GM21390 (cell line): Measurements from ENCODE around the gene COX6A1.
A peak's percentile ranks its signal among the peaks of the same experiment; 100 is the strongest.

ENCODE experiments used
- ATAC-seq: cut with Tn5 transposase; IDR thresholded peaks from one replicate; pipeline ENCODE4 v1.9.1; 2021; ENCODE audit not compliant: unreplicated experiment

Gene COX6A1

DNA sequence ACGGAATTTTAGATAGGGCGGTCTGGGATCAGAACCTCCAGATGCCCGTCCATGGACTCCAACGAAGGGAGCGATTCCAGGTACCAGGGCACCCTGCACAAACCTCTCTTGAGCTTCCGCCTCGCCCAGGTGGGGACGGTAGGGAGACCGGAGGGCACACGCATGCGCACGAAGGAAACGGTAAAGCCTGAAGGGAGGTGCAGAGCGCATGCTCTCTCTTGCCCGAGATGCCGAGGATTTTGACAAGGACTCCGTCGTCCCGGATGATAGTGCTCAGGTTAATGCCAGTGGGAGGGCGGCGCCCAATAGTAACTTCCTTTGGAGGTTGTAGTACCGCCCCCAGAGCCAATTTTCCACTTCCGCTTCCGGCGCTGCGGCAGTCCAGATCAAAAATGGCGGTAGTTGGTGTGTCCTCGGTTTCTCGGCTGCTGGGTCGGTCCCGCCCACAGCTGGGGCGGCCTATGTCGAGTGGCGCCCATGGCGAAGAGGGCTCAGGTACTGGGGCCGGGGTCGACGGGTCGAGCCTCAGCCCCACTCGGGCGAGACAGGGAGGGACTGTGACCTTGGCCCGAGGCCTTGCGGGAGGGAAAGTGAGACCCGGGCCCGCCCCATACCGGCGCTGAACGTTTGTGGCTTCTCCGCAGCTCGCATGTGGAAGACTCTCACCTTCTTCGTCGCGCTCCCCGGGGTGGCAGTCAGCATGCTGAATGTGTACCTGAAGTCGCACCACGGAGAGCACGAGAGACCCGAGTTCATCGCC is at the start of gene COX6A1:
Gene COX6A1 (plus strand): TSS at position 379 of the 760 bp plus-strand sequence. CDS start 14 bp downstream, at position 393.
- ATAC-seq, result peak; percentile 95

DNA sequence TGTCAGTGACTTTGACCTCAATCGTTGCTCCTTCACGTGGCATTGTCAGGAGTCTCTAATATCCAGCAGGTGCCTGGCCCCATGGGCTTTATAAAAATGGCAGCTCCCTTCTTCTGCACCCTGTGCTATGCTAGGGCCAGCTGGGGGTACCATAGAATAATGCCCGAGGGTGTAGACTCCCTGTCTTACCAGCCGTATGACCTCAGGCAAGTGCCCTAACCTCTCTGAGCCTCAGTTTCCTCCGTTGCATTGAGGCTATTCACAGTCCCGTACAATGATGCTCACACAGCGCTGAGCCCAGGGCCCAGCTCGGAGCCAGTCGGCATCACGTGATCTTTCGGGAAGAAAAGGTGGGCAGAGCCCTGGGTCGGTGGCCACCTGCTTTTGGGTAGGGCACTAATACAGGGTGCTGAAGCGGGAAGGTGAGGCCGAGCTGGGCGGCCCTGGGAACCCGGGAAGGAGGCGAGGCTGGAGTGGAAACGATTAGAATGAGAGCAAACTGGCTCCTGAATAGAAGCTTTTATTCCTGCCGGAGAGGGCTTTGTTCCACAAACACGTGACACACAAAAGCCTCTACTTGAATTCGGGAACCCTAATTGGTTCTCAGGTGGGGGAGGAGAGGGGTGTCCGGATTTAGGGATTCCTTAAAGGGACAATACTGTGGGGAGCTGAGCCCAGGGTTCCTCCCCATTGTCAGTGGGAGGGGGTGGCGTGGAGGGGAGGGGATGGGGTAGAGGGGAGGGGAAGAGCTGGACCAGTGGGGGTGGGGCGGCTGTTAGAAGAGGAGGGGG is 49.0 kb upstream of the COX6A1 start:
- no peak for ATAC-seq

DNA sequence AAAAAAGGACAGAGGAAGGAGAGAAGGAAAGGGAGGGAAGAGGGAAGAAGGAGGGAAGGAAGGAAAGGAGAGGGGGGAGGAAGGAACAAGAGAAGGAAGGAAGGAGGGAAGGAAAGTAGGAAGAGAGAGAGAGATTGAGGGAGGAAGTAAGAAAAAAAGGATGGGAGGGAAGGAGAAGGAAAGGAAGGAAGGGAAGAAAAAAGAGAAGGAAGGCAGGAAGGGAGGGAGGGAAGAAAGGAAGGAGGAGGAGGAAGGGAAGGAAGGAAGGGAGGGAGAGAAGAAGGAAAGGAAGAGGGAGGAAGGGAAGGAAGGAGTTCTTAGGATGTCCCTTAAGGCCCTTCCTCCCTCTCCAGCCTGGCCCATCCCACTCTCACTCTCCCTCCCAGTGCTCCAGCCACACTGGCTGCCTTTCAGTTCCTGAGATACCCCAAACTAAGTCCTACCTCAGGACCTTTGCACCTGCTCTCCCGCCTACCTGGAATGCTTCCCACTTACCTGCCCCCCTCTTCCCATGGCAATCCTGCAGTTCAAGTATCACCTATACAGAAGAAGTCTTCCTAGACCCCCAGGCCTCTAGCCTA is 47.3 kb upstream of the COX6A1 start:
- no peak for ATAC-seq

DNA sequence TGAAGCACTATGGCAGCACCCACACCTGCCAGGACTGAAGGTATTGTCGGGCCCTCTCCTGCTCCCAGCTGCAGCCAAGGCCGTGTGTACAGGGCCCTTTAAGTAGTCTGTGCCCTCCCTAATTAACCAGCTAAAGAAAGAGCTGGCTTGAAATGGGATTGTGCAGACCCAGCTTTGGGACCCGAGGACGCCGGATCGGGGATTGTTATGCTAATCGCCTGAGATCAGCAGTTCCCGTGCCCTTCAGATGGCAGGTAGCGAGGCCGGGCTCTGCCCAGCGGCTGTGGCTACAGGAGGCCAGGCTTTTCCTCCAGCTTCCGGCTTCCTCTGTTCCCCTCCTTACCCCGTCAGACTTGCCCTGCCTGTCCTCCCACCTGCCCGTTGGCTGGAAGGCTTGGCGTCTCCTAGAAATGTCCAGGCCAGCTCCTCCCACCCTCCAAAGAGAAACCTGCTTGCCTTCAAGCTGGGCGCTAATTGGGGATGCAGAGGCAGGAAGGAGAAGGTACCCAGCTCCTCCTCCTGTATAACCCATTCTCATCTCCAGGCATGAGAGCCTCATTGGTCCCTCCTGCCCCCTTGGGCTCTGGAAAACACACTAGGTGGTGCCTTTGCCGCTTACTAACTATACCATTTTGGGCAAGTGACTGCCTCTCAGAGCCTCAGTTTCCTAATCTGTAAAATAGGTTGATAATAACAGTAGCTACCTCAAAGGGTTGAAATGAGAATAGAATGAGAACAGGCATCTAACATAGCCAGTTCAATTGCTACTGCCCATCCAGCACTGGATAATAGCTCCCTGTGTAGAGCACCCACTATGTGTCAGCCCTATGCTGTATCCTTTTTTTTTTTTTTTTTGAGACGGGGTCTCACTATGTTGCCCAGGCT is 43.2 kb upstream of the COX6A1 start:
- ATAC-seq, result no peak

GRCh38 chr12:120397824-120398540 is 39.9 kb upstream of the COX6A1 start:
- ATAC-seq, result no peak

GRCh38 chr12:120399531-120399930 is 38.4 kb upstream of the COX6A1 start:
- ATAC-seq, result no peak

DNA sequence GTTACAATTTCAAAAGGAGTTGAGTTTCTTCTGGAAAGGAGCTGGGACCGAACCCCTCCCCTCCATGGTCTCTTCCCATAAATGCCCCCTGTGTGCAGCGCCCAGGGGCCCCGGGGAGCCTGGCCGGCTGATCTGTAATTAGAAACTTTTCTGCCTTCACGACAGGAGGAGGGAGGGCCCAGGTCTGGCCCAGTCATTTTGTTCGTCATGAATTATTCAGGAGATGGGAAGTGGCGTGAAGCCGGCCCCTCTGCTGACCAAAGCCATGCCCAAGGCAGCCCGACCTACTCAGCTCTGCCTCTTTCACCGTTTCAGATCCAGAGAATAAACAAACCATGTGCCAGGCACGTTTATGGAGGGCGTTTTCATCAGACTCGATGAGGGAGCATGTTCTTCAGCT is 35.7 kb upstream of the COX6A1 start:
- no peak for ATAC-seq

DNA sequence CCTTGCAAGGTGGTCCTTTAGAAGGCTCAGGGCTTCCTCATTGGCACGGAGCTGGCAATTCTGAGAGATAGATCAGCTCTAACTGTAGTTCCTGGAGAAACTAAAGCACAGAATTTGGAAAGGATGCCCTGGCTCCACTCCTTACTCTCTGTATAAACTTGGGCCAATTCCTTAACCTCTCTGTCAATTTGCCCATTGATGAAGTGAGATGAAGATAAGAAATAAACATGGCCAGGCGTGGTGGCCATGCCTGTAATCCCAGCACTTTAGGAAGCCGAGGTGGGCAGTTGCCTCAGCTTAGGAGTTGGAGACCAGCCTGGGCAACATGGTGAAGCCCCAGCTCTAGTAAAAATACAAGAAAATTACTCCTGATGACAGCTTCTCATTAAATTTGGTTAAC is 34.0 kb upstream of the COX6A1 start:
- no peak for ATAC-seq

DNA sequence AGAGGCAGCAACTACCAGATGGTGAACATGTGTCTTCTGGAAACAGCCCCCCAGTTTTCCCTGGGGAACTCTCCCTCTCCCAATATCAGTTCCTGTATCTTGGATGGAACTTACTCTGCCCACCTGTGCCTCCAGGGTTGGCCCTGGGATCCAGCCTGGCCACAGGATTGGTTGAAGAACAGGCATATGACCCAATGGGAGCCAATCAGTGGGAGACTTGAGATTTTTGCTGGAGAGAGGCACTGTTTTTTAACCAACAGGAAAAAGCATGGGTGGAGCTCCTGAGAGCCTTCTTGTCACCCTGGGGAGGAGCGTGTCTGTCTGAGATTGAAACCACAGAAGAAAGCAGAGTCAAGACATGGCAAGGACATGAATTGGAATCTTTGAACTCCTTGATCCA is 33.6 kb upstream of the COX6A1 start:
- ATAC-seq, result no peak

GRCh38 chr12:120406069-120406468 is 31.8 kb upstream of the COX6A1 start:
- ATAC-seq, result no peak

- ATAC-seq, result no peak
These were observed 31.4 kb upstream of the COX6A1 start for GRCh38 chr12:120406553-120406952.

- no peak for ATAC-seq
These were observed 29.1 kb upstream of the COX6A1 start for GRCh38 chr12:120408771-120409170.

DNA sequence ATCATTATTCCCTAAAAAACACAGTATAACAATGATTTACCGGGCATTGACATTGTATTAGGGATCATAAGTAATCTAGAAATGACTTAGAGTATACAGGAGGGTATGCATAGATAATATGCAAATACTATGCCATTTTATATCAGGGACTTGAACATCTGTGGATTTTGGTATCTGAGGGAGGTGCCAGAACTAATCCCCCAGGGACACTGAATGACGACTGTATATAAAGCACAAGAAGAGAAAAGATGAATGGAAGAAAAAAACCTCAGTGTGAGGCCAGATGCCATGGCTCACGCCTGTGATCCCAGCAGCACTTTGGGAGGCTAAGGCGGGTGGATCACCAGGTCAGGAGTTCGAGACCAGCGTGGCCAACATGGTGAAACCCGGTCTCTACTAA is 25.5 kb upstream of the COX6A1 start:
- ATAC-seq, result no peak

- ATAC-seq, result no peak
These were observed 23.8 kb upstream of the COX6A1 start for GRCh38 chr12:120413901-120414695.

DNA sequence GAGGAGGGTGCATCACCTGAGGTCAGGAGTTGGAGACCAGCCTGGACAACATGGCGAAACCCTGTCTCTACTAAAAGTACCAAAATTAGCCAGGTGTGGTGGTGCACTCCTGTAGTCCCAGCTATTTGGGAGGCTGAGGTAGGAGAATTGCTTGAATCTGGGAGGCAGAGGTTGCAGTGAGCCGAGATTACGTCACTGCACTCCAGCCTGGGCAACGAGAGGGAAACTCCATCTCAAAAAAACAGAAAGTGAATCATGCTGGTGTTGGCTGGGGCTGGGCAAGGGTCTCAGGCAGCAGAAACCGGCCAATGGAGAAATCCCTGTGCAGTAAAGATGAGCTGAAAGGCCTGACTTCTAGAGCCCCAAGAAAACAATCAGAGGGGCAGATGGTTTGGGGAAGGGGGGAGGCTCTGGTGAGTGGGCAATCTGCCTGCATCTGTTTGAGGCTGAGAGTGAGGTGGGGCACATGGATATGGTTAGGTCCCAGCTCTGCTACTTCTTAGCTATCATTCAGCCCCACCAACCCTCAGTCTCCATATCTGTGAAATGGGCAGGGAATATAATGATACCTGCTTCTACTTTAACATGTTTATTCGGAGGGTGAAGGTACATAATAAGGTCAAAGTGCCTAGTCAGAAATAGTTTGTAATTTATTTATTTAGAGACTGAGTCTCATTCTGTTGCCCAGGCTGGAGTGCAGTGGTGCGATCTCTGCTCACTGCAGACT is 21.3 kb upstream of the COX6A1 start:
- no peak for ATAC-seq

DNA sequence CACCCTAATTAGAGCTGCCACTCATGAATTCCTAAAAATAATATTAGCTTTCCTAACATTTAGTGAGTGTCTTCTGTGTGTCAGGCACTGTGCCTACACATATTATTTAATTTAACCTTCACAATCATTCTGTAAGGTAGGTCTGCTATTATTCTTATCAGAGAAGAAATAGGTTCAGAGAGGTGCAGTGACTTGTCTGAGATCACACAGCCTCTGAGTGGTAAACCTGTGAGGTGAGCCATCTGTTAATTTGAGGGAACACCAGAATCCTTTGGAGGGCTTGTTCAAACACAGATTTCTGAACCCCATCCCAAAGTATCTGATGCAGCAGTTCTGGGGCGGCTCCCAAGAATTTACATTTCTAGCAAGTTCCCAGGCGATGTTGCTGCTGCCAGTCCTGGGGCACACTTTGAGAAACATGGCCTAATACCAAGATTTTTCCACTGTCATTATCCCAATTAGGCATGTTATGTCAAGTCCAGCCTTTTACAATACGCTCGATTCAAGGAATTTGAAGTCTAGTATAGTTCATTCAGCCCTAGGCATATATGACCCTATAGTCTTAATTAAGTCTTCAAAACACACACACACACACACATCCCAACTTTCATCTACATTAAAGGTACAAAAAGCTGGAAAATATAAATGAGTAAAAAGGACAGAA is 19.9 kb upstream of the COX6A1 start:
- ATAC-seq, result no peak

GRCh38 chr12:120421701-120422100 is 16.2 kb upstream of the COX6A1 start:
- no peak for ATAC-seq

GRCh38 chr12:120422892-120423456 is 14.9 kb upstream of the COX6A1 start:
- ATAC-seq, result no peak
